DND-41 (cell line): ENCODE results near the gene SSTR4.

ENCODE experiments used
- EZH2 ChIP-seq: IDR thresholded peaks from 3 replicates; pipeline ENCODE4 v1.6.1; 2012; ENCODE audit warnings: borderline replicate concordance, low read depth, mild to moderate bottlenecking, moderate library complexity, low read length, inconsistent platforms; ENCODE audit not compliant: severe bottlenecking
- TF ChIP-seq, protein P1 (sequence below): IDR thresholded peaks from 2 replicates; pipeline ENCODE4 v1.5.1; 2012; ENCODE audit warnings: borderline replicate concordance, low read length, moderate library complexity, mild to moderate bottlenecking; ENCODE audit not compliant: poor library complexity, severe bottlenecking; ENCODE audit errors: extremely low read depth

DNA sequence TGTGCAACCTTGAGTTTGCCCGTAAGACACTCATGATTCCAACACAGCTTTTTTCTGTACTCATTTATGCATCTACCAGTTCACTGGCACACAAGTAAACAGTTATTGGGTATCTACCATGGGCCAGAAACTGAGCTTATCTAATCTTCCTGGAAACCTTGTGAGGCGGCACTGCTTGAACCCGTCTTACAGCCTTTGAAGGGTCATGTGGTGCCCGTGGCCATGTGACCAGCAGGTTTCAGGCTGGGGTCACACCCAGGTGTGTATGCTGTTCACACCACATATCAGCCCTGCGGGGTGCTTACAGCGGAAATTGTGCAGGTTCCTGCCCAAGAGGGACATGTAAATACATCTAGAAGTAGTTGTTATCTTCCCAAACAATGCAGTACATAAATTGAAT is 8.3 kb downstream of the SSTR4 start:
- TF ChIP-seq, protein P1, sequence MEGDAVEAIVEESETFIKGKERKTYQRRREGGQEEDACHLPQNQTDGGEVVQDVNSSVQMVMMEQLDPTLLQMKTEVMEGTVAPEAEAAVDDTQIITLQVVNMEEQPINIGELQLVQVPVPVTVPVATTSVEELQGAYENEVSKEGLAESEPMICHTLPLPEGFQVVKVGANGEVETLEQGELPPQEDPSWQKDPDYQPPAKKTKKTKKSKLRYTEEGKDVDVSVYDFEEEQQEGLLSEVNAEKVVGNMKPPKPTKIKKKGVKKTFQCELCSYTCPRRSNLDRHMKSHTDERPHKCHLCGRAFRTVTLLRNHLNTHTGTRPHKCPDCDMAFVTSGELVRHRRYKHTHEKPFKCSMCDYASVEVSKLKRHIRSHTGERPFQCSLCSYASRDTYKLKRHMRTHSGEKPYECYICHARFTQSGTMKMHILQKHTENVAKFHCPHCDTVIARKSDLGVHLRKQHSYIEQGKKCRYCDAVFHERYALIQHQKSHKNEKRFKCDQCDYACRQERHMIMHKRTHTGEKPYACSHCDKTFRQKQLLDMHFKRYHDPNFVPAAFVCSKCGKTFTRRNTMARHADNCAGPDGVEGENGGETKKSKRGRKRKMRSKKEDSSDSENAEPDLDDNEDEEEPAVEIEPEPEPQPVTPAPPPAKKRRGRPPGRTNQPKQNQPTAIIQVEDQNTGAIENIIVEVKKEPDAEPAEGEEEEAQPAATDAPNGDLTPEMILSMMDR: peak; percentile 54
- no peak for TF ChIP-seq EZH2
